HCT116 (cell line): ENCODE measurements around the gene PLAC8L1. TPM values are rescaled to one million over a fixed set of nuclear protein-coding genes. Genes with fewer than 3 reads are reported as not detected.

Experiments used
- ATAC-seq: fragments of 200-7000 bp; cut with Tn5 transposase; 2 replicates; pipeline ENCODE4 v1.9.1; 2020; ENCODE audit warnings: mild to moderate bottlenecking, moderate library complexity
- BruUV-seq: library from RNA; stranded (reverse); fragments of 400-500 nt; replicated peaks from 2 replicates; lab custom pipeline; 2021; lab: Mats Ljungman, UMichigan
- CTCF ChIA-PET: fragments of 300-600 bp; sonication (Branson Sonifier 250); formaldehyde crosslinking; loops from one replicate; lab custom pipeline; 2021; ENCODE audit warnings: antibody characterized with exemption; lab: Charles Lee
- POLR2A ChIA-PET: fragments of 300-600, 350-600 bp; sonication (Branson Sonifier 250); formaldehyde crosslinking; loops from one replicate; lab custom pipeline; 2021; ENCODE audit warnings: antibody characterized with exemption; lab: Charles Lee
- RAD21 ChIA-PET, 2 experiments: fragments of 300-600 bp; sonication (Branson Sonifier 250); formaldehyde crosslinking; loops; one replicate each; lab custom pipeline; 2023; ENCODE audit warnings: low total read pairs in 2 of 2; ENCODE audit not compliant: uncharacterized antibody in 2 of 2, unreplicated experiment in 2 of 2, low non-redundant PET in 1 of 2; lab: Charles Lee
- DNase-seq: peaks from one replicate; pipeline ENCODE4 v3.0.0-alpha.2; 2010; ENCODE audit warnings: low read depth, low spot score
- H2AFZ ChIP-seq: fragments of 200-600 bp; shearing (Covaris generic), sonication (generic); 2 replicates; pipeline ENCODE4 v1.6.1; 2017; ENCODE audit warnings: low read depth, mixed run types, mixed read lengths, antibody characterized with exemption, low read length; ENCODE audit not compliant: poor library complexity, severe bottlenecking
- H3K27ac ChIP-seq: 2 replicates; pipeline ENCODE4 v1.5.1; 2012; ENCODE audit warnings: low read depth, low read length
- H3K27me3 ChIP-seq: fragments of 200-600 bp; sonication (generic); 2 replicates; pipeline ENCODE4 v1.6.1; 2016; ENCODE audit warnings: mixed run types, low read length, mixed read lengths; ENCODE audit not compliant: insufficient read depth
- H3K36me3 ChIP-seq, 2 experiments: fragments of 200-500 bp in 1 of 2; fragments of 200-600 bp in 1 of 2; sonication (Bioruptor generic) in 1 of 2; sonication (generic) in 1 of 2; 2 replicates each; pipeline versions ENCODE4 v1.5.1 to v1.6.1; 2014 to 2016; ENCODE audit warnings: low read length in 2 of 2, inconsistent platforms in 1 of 2, mixed read lengths in 1 of 2, mixed run types in 1 of 2; ENCODE audit not compliant: insufficient read depth in 2 of 2, control insufficient read depth in 1 of 2
- H3K4me1 ChIP-seq, 2 experiments: fragments of 200-600 bp in 1 of 2; sonication (generic) in 1 of 2; 2 replicates each; pipeline versions ENCODE4 v1.5.1 to v1.6.1; 2012 to 2017; ENCODE audit warnings: low read length in 2 of 2, inconsistent platforms in 1 of 2, mild to moderate bottlenecking in 1 of 2, mixed read lengths in 1 of 2, mixed run types in 1 of 2, moderate library complexity in 1 of 2; ENCODE audit not compliant: insufficient read depth in 2 of 2, control insufficient read depth in 1 of 2
- H3K4me2 ChIP-seq: fragments of 200-600 bp; sonication (generic); 2 replicates; pipeline ENCODE4 v1.6.1; 2017; ENCODE audit warnings: mixed run types, low read length, mixed read lengths
- H3K4me3 ChIP-seq, 2 experiments: fragments of 200-600 bp in 1 of 2; sonication (generic) in 1 of 2; replicated peaks in 1 of 2; 2 replicates each; pipeline ENCODE4 v1.5.1; 2011 to 2016; ENCODE audit warnings: low read length in 2 of 2, control low read depth in 1 of 2, low read depth in 1 of 2, mild to moderate bottlenecking in 1 of 2, mixed read lengths in 1 of 2, mixed run types in 1 of 2
- H3K79me2 ChIP-seq: fragments of 200-600 bp; sonication (generic); 2 replicates; pipeline ENCODE4 v1.6.1; 2017; ENCODE audit warnings: mild to moderate bottlenecking, mixed run types, low read length, moderate library complexity, mixed read lengths; ENCODE audit not compliant: insufficient read depth
- H3K9ac ChIP-seq: fragments of 200-600 bp; sonication (generic); 2 replicates; pipeline ENCODE4 v1.6.1; 2016; ENCODE audit warnings: low read length, mixed read lengths
- H3K9me2 ChIP-seq: fragments of 200-600 bp; sonication (generic), shearing (Covaris generic); 2 replicates; pipeline ENCODE4 v1.6.1; 2017; ENCODE audit warnings: mixed run types, mild to moderate bottlenecking, moderate library complexity; ENCODE audit not compliant: insufficient read depth
- H3K9me3 ChIP-seq, 2 experiments: fragments of 200-500 bp in 1 of 2; fragments of 200-600 bp in 1 of 2; sonication (Bioruptor generic) in 1 of 2; sonication (generic) in 1 of 2; 2 replicates each; pipeline ENCODE4 v1.6.1; 2014 to 2017; ENCODE audit warnings: low read length in 2 of 2, mixed read lengths in 2 of 2, inconsistent platforms in 1 of 2, low read depth in 1 of 2, mild to moderate bottlenecking in 1 of 2, mixed run types in 1 of 2, moderate library complexity in 1 of 2; ENCODE audit not compliant: control insufficient read depth in 1 of 2, insufficient read depth in 1 of 2
- H4K20me1 ChIP-seq: fragments of 200-600 bp; sonication (generic), shearing (Covaris generic); 2 replicates; pipeline ENCODE4 v1.6.1; 2017; ENCODE audit warnings: mixed run types, mild to moderate bottlenecking, moderate library complexity; ENCODE audit not compliant: insufficient read depth
- CBX3 ChIP-seq: IDR thresholded peaks from 2 replicates; pipeline ENCODE4 v1.6.1; 2012; ENCODE audit warnings: low read depth
- CTCF ChIP-seq, 3 experiments: fragments of 200-600 bp in 1 of 3; sonication (generic) in 1 of 3; IDR thresholded peaks in 2 of 3; conservative IDR thresholded peaks in 1 of 3; 2 replicates each; pipeline ENCODE4 v1.5.1; 2012 to 2017; ENCODE audit warnings: low read depth in 2 of 3, low read length in 2 of 3, antibody characterized with exemption in 1 of 3, borderline replicate concordance in 1 of 3, control low read depth in 1 of 3, mild to moderate bottlenecking in 1 of 3, mixed read lengths in 1 of 3, mixed run types in 1 of 3, moderate library complexity in 1 of 3; ENCODE audit not compliant: insufficient read depth in 1 of 3
- EGR1 ChIP-seq: IDR thresholded peaks from 2 replicates; pipeline ENCODE4 v1.6.1; 2012; ENCODE audit warnings: low read depth
- FOSL1 ChIP-seq: IDR thresholded peaks from 2 replicates; pipeline ENCODE4 v1.6.1; 2012; ENCODE audit warnings: low read depth
- REST ChIP-seq: IDR thresholded peaks from 2 replicates; pipeline ENCODE4 v1.6.1; 2012; ENCODE audit warnings: low read depth
- SRF ChIP-seq: IDR thresholded peaks from 2 replicates; pipeline ENCODE4 v1.6.1; 2012; ENCODE audit warnings: low read depth
- intact Hi-C: fragments of 100-400 bp; cut with micrococcal nuclease; formaldehyde crosslinking; loops from 2 replicates; pipeline ENCODE4 v1.10.0; 2022
- total RNA-seq: library from RNA; stranded (reverse); gene quantifications from one replicate; pipeline ENCODE4 v1.2.1, GENCODE V29; 2021; ENCODE audit not compliant: unreplicated experiment

Gene PLAC8L1
- total RNA-seq, 1 experiment from 2014 or later, result 2.6 TPM

GRCh38 chr5:146112476-146112875 lies 7.1 kb upstream of the PLAC8L1 start:
- ChIA-PET CTCF (no interaction called here), POLR2A (no interaction called here), RAD21 (no interaction called here)
- no peak overlapping the region for H2AFZ ChIP-seq
- no peaks in the 10 kb centered on the region for H3K9me2 ChIP-seq
- ATAC-seq, result no peak
- H3K4me3 ChIP-seq, result no peak overlapping the region
- H4K20me1 ChIP-seq, result no peaks in the 10 kb centered on the region
- no peak for TF ChIP-seq REST
- no peak for TF ChIP-seq CTCF (IDR thresholded peaks at IDR 0.05 in 2 of 3, conservative IDR thresholded peaks at IDR 0.05 in 1 of 3; ENCODE audit: borderline replicate concordance in 1 of 3, insufficient read depth in 1 of 3, low read depth in 2 of 3, low read length in 2 of 3)
- no peak for TF ChIP-seq CBX3
- no peak for TF ChIP-seq EGR1
- no peak for TF ChIP-seq FOSL1
- TF ChIP-seq SRF, result no peak
- no peak overlapping the region for H3K9ac ChIP-seq
- BruUV-seq, result no TSS peak
- intact Hi-C loops, result no loop called here
- H3K4me2 ChIP-seq, result no peak overlapping the region
- DNase-seq, result no peak
- no peak overlapping the region for H3K27ac ChIP-seq
- H3K4me1 ChIP-seq, result no peaks in the 10 kb centered on the region
- H3K9me3 ChIP-seq, result no peaks in the 10 kb centered on the region
- no peaks in the 10 kb centered on the region for H3K27me3 ChIP-seq
- no peaks in the 10 kb centered on the region for H3K79me2 ChIP-seq
- H3K36me3 ChIP-seq, result peaks cover 12 to 15% of the 10 kb centered on the region in 2 experiments; a peak in 2 of 4 replicates
